ENCODE results near the gene CBFA2T3.

Gene CBFA2T3

DNA sequence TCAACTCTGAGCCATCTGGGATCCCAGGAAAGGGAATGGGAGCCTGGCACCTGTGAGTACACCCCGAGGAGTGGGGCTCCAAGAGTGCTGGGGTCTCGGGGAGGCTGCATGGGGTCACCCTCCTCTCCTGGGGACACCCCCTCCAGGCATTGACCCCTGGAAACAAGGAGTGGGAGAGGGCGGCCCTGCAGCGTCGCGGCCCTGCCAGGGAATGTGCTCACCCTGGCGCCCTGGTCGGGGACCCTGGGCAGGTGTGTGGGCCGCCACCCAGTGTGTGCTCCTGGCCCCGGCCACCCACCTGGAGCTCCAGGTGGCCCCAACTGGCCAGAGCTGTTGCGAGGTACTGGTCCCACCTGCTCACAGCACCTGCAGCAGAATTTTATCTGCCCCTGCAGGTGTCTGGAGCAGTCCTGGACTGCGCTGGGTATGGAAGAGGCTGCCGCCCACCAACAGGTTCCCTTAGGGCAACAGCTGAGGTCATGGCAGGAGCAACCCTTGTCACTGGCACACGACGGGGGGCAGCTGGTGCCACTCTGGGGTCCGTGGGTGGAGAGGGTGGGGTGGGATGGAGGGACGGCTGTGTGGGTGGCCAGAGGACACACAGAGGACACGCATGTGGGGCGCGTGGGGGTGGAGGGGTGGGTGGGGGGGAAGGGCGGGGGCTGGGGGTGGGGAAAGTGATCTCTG, 105.1 kb downstream of the CBFA2T3 start:
- Histone ChIP-seq H3K4me2 (ENCODE audit: low read length) (peak overlapping the region; percentile 79; the same call in 1 of the 2 replicates), H3K36me3 (replicated peaks; ENCODE audit: low read depth, low read length) (peaks cover 19% of the 10 kb centered on the region), H2AFZ (ENCODE audit: low read depth, low read length) (no peak overlapping the region), H4K20me1 (ENCODE audit: insufficient read depth, low read length) (no peaks in the 10 kb centered on the region), H3K79me2 (ENCODE audit: low read length) (no peaks in the 10 kb centered on the region), H3K27me3 (ENCODE audit: low read depth, low read length) (peaks cover 5% of the 10 kb centered on the region), H3K4me1 (ENCODE audit: low read length) (peaks cover 16% of the 10 kb centered on the region), H3K9me3 (ENCODE audit: insufficient read depth, low read length) (no peaks in the 10 kb centered on the region), H3K9ac (ENCODE audit: low read length) (no peak overlapping the region), H3K4me3 (ENCODE audit: low read length) (peak overlapping the region; percentile 67; the same call in 1 of the 2 replicates), H3K27ac (ENCODE audit: low read length) (no peak overlapping the region)
- no peak for TF ChIP-seq EZH2phosphoT487 (IDR thresholded peaks at IDR 0.05; ENCODE audit: low read depth)
- TF ChIP-seq, protein P1, sequence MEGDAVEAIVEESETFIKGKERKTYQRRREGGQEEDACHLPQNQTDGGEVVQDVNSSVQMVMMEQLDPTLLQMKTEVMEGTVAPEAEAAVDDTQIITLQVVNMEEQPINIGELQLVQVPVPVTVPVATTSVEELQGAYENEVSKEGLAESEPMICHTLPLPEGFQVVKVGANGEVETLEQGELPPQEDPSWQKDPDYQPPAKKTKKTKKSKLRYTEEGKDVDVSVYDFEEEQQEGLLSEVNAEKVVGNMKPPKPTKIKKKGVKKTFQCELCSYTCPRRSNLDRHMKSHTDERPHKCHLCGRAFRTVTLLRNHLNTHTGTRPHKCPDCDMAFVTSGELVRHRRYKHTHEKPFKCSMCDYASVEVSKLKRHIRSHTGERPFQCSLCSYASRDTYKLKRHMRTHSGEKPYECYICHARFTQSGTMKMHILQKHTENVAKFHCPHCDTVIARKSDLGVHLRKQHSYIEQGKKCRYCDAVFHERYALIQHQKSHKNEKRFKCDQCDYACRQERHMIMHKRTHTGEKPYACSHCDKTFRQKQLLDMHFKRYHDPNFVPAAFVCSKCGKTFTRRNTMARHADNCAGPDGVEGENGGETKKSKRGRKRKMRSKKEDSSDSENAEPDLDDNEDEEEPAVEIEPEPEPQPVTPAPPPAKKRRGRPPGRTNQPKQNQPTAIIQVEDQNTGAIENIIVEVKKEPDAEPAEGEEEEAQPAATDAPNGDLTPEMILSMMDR (IDR thresholded peaks at IDR 0.05; ENCODE audit: low read depth, low read length), result no peak

DNA sequence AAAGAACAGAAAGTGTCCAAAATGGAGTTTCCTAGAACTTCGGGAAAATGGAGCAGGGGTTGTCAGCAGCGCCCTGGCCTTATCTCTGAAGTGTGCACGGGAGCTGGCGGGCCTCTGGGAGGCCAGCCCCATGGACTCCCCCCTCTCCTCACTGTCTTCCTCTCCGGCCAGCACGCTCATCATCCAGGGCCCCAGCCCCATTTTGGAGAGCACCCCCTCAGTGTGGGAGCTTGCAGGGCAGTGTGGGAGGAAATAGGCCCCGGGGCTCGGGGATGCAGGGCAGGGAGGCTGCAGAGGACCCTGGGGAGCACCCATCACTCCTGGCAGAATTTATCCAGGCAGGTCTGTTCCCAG, 105.7 kb downstream of the CBFA2T3 start:
- Histone ChIP-seq H3K27me3 (ENCODE audit: low read depth, low read length) (peaks cover 5% of the 10 kb centered on the region), H3K4me3 (ENCODE audit: low read length) (peak overlapping the region; percentile 67), H3K9me3 (ENCODE audit: insufficient read depth, low read length) (no peaks in the 10 kb centered on the region), H2AFZ (ENCODE audit: low read depth, low read length) (no peak overlapping the region), H3K9ac (ENCODE audit: low read length) (peak overlapping the region; percentile 37), H3K27ac (ENCODE audit: low read length) (no peak overlapping the region), H4K20me1 (ENCODE audit: insufficient read depth, low read length) (no peaks in the 10 kb centered on the region), H3K4me1 (ENCODE audit: low read length) (peaks cover 16% of the 10 kb centered on the region), H3K36me3 (replicated peaks; ENCODE audit: low read depth, low read length) (peaks cover 13% of the 10 kb centered on the region), H3K4me2 (ENCODE audit: low read length) (peak overlapping the region; percentile 79), H3K79me2 (ENCODE audit: low read length) (no peaks in the 10 kb centered on the region)
- TF ChIP-seq EZH2phosphoT487 (IDR thresholded peaks at IDR 0.05; ENCODE audit: low read depth), result no peak
- TF ChIP-seq, protein P1 (IDR thresholded peaks at IDR 0.05; ENCODE audit: low read depth, low read length), result no peak

DNA sequence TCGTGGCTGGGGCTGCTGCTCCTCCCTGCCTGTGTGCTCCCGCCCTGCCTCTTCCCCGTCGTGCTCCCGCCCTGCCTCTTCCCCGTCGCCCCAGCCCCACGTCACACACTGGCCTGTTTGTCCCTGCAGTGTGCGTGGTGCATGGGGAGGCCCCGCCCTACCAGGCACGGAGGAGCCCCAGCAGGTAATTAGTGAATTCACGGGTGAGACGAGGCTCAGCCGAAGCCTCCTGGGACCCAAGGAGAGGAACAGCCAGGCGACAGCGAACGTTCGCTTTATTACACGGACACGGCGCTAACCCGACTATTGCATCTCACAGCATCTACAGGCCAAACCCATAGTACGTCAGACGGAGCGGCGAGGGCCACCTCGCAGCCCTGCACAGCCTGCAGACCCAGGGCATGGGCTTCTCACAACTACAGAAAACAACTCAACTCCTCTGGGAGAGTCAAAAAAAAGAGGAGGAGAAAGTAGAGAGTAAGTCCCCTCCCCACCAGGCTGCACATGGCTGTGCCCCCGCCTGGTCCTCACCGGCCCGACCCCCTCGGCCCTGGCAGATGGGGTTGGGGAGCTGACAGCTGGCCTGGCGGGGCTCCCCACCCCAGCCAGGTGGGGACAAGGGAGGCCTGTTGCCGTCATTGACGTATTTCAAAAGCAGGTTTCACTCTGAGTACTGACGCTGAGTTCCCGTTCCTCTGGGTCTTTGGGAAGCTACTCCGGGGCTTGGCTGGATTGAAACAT, 106.2 kb downstream of the CBFA2T3 start:
- H3K9ac ChIP-seq (ENCODE audit: low read length), result peak overlapping the region; percentile 37
- peaks cover 9% of the 10 kb centered on the region for H3K36me3 ChIP-seq (replicated peaks; ENCODE audit: low read depth, low read length)
- no peaks in the 10 kb centered on the region for H3K9me3 ChIP-seq (ENCODE audit: insufficient read depth, low read length)
- H3K27me3 ChIP-seq (ENCODE audit: low read depth, low read length), result peaks cover 5% of the 10 kb centered on the region
- H3K79me2 ChIP-seq (ENCODE audit: low read length), result no peaks in the 10 kb centered on the region
- H4K20me1 ChIP-seq (ENCODE audit: insufficient read depth, low read length), result no peaks in the 10 kb centered on the region
- peaks cover 16% of the 10 kb centered on the region for H3K4me1 ChIP-seq (ENCODE audit: low read length)
- no peak overlapping the region for H2AFZ ChIP-seq (ENCODE audit: low read depth, low read length)
- TF ChIP-seq, protein P1 (IDR thresholded peaks at IDR 0.05; ENCODE audit: low read depth, low read length), result no peak
- no peak for TF ChIP-seq EZH2phosphoT487 (IDR thresholded peaks at IDR 0.05; ENCODE audit: low read depth)
- H3K27ac ChIP-seq (ENCODE audit: low read length), result no peak overlapping the region
- peak overlapping the region; percentile 79 for H3K4me2 ChIP-seq (ENCODE audit: low read length)
- H3K4me3 ChIP-seq (ENCODE audit: low read length), result peak overlapping the region; percentile 67

DNA sequence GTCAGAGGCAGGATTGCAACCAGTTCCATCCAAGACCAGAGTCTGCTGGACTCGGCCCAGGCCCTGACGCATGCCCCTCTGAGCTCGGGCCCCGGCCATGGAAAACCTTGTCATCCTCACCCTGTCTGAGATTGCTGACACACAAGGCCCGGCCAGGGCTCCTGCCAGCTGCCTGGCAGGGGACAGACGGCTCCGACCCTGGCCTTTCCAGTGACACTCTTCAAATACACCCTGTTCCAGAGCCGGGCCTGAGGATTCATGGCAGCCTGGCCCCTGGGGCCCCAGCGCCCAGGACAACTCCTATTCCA, 107.4 kb downstream of the CBFA2T3 start:
- Histone ChIP-seq H3K4me2 (ENCODE audit: low read length) (no peak overlapping the region), H3K9me3 (ENCODE audit: insufficient read depth, low read length) (no peaks in the 10 kb centered on the region), H2AFZ (ENCODE audit: low read depth, low read length) (no peak overlapping the region), H3K27me3 (ENCODE audit: low read depth, low read length) (peaks cover 5% of the 10 kb centered on the region), H3K4me3 (ENCODE audit: low read length) (no peak overlapping the region), H3K36me3 (replicated peaks; ENCODE audit: low read depth, low read length) (peaks cover 3% of the 10 kb centered on the region), H3K4me1 (ENCODE audit: low read length) (peaks cover 16% of the 10 kb centered on the region), H3K9ac (ENCODE audit: low read length) (no peak overlapping the region), H3K79me2 (ENCODE audit: low read length) (no peaks in the 10 kb centered on the region), H4K20me1 (ENCODE audit: insufficient read depth, low read length) (no peaks in the 10 kb centered on the region), H3K27ac (ENCODE audit: low read length) (no peak overlapping the region)
- no peak for TF ChIP-seq EZH2phosphoT487 (IDR thresholded peaks at IDR 0.05; ENCODE audit: low read depth)
- TF ChIP-seq, protein P1 (IDR thresholded peaks at IDR 0.05; ENCODE audit: low read depth, low read length), result no peak
